ENCODE data around the gene PADI2. TPM values are rescaled to one million over a fixed set of nuclear protein-coding genes. Genes with fewer than 3 reads are reported as not detected.

Gene PADI2
- total RNA-seq, 2 donors from 2014 or later = 0.52 to 0.63 TPM

DNA sequence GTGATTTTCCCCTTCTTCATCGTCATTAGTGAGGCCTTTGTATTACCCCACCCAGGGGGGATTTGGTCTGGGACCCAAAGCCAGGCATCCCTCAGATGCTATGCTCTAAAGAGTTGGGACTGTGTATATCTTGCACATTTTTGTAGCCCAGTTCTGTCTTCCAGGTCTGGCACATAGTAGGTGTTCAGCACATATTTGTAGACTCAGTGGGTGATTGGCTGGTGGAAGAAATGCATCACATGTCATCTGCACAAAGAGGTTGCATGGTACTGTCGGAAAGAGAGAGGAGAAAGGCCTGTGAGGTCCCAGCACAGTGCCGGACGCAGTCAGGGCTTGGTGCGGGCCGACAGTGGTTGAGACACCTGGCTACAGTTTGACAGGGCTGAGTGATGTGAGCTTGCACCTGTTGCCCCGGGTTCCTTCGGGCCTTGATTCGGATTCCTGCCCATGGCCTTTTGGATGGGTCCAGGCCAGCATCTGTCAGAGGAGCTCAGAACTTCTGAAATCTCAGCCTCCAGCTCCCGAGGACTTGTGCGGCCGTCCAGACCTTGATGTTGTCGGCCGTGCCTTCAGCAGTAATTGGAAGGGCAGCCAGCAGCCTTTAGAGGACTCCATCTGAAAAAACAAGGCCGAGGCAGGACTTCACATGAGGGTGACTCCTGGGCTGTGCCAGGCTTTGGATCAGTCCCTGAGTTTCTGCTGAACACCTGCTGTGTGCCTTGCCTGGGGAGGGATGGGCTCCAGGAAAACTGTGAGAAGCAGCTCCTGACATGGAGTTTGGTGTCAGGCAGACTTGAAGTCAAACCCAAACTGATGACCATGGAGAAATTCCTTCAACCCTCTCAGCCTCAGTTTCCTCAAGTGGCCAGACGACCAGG is 44.8 kb upstream of the PADI2 start:
- Histone ChIP-seq H3K36me3 (no peaks in the 10 kb centered on the region), H3K27ac (no peak overlapping the region), H3K4me3 (no peak overlapping the region), H3K9me3 (no peaks in the 10 kb centered on the region), H3K27me3 (no peaks in the 10 kb centered on the region), H3K4me1 (no peaks in the 10 kb centered on the region)
- TF ChIP-seq, protein P1, sequence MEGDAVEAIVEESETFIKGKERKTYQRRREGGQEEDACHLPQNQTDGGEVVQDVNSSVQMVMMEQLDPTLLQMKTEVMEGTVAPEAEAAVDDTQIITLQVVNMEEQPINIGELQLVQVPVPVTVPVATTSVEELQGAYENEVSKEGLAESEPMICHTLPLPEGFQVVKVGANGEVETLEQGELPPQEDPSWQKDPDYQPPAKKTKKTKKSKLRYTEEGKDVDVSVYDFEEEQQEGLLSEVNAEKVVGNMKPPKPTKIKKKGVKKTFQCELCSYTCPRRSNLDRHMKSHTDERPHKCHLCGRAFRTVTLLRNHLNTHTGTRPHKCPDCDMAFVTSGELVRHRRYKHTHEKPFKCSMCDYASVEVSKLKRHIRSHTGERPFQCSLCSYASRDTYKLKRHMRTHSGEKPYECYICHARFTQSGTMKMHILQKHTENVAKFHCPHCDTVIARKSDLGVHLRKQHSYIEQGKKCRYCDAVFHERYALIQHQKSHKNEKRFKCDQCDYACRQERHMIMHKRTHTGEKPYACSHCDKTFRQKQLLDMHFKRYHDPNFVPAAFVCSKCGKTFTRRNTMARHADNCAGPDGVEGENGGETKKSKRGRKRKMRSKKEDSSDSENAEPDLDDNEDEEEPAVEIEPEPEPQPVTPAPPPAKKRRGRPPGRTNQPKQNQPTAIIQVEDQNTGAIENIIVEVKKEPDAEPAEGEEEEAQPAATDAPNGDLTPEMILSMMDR (IDR thresholded peaks at IDR 0.05) = no peak
- no peak for DNase-seq (ENCODE audit: low spot score)

DNA sequence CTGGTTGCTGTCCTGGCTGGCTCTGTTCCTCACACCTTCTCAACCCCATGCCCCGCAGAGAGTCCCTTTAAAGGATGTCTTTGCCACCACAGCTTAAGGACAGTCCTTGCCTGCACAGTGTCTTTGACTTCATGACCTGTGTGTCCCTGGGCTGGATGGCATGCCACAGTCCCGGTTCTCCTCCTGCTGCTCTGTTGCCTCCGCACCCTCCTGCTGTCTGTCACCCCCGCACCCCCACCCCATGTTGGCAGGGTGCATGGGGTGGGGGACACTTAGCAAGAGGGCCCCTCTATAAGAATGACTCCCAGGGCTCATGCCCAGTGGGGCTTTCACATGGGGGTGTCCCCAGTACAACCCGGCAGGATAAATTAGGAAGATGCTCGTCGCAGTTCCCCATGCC is 44.1 kb upstream of the PADI2 start:
- Histone ChIP-seq H3K9me3 (no peaks in the 10 kb centered on the region), H3K27me3 (no peaks in the 10 kb centered on the region), H3K27ac (no peak overlapping the region), H3K36me3 (no peaks in the 10 kb centered on the region), H3K4me3 (no peak overlapping the region), H3K4me1 (no peaks in the 10 kb centered on the region)
- DNase-seq (ENCODE audit: low spot score) = no peak
- TF ChIP-seq, protein P1 (IDR thresholded peaks at IDR 0.05) = no peak

DNA sequence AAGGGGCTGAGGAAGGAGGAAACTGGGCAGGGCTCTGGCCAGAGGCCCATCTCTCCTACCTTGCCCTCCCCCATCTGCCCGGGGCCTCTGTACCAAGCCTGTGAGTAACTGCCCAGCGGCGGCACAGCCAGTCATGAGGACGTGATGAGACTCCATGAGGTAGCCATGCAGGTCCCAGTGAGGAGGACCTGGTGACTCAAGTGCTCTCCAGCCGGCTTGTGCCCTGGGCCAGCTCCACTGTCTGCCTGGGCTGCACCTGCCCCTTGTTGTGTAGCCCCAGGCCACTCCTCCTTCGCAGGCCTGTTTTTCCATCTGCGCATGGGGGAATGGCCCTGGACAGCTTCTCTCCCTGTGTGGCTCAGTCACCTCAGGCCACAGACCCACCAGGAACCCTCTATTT is 43.7 kb upstream of the PADI2 start:
- Histone ChIP-seq H3K4me3 (no peak overlapping the region), H3K27me3 (no peaks in the 10 kb centered on the region), H3K4me1 (no peaks in the 10 kb centered on the region), H3K27ac (no peak overlapping the region), H3K9me3 (no peaks in the 10 kb centered on the region), H3K36me3 (no peaks in the 10 kb centered on the region)
- TF ChIP-seq, protein P1 (IDR thresholded peaks at IDR 0.05) = no peak
- DNase-seq (ENCODE audit: low spot score) = no peak

DNA sequence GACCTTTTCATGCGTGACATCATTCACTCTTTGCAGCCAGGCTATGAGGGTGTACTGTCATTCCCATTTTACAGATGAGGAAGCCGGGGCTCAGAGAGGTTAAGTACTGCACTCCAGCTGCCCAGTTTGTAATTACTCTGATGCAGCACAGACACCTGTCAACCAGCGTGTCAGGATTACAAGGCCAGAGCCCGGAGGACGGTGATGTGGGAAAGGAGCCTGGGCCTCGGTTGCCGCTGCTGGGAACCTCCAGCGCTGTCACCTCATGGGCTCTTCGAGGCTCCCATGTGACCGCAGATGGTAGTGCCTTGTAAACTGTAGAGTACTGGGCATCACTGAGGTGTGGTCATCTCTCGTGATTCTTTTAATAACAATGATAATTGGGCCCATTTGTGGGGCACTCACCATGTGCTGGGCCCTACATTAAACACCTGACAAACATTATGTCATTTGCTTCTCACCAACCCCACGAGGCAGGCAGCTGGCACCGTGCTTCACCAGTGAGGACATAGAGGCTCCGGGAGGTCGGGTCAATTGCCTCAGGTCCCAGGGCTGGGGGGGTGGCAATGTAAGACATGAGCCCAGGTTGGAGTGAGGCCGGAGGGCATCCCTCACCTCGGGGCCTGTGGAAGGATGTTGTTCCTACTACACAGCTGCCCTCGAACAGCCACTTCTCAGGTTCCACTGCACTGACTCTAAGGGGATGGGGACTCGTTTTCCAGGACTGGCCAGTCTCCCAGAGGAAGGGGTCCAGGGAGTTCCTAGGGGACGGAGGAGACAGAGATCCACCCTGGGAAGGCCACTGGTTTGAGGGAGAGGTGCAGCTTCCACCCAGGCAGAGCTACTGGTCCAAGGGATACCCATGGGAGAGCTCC is 42.9 kb upstream of the PADI2 start:
- no peak overlapping the region for H3K4me3 ChIP-seq
- no peaks in the 10 kb centered on the region for H3K36me3 ChIP-seq
- H3K9me3 ChIP-seq = no peaks in the 10 kb centered on the region
- TF ChIP-seq, protein P1 (IDR thresholded peaks at IDR 0.05) = no peak
- no peak overlapping the region for H3K27ac ChIP-seq
- no peak for DNase-seq (ENCODE audit: low spot score)
- no peaks in the 10 kb centered on the region for H3K4me1 ChIP-seq
- no peaks in the 10 kb centered on the region for H3K27me3 ChIP-seq

DNA sequence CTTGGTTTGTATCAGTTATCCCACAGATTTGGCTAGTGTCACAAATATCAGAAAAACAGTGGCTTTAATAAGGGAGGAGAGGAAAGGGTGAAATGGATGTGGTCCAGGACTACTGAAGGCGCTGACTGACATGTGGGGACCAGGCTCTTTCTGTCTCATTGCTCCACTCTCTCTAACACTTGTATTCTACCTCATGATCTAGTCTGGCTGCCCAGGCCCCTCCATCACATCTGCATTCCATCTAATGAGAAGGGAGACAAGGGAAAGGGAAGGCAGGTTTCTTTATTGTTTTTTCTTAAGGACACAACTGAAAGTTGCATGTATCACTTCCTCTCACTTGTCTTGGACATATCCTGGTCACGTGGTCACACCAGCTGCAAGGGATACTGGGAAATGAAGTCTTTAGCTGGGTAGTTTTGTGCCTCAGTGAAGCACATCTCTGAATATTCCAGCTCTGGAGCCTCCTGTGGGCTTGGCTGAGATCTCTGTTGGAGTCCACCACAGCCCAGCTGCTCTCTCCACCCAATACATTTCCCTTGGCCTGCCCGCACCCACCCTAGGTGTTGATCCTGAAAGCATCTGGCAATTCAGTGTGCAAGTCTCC is 42.0 kb upstream of the PADI2 start:
- Histone ChIP-seq H3K9me3 (no peaks in the 10 kb centered on the region), H3K4me1 (no peaks in the 10 kb centered on the region), H3K36me3 (no peaks in the 10 kb centered on the region), H3K27me3 (no peaks in the 10 kb centered on the region), H3K27ac (no peak overlapping the region), H3K4me3 (no peak overlapping the region)
- no peak for DNase-seq (ENCODE audit: low spot score)
- TF ChIP-seq, protein P1 (IDR thresholded peaks at IDR 0.05) = no peak
